Measurements from ENCODE around the gene KRT86. TPM values are rescaled to one million over a fixed set of nuclear protein-coding genes. Genes with fewer than 3 reads are reported as not detected.

The KRT86 gene
- total RNA-seq, 1 donor from 2014 or later: not detected

DNA sequence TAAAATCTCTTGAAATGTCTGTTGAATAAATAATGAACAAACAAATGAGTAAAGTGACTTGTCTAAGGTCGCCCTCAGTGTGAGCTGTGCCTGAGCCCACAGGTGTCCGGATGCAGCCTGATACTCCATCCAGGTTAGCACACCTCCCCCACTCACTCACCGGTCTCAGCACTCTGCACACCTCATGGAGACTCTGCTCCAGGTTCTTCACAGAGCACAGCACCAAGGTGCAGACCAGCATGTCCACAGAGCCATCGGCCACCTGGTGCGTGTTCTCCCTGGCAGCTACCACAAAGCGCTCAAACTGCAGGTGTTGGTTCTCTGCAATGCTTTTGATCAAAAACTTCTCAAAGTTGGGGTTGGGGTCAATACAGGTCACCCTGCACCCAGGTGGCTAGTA is 45.5 kb upstream of the KRT86 start:
- TF ChIP-seq, protein P1, sequence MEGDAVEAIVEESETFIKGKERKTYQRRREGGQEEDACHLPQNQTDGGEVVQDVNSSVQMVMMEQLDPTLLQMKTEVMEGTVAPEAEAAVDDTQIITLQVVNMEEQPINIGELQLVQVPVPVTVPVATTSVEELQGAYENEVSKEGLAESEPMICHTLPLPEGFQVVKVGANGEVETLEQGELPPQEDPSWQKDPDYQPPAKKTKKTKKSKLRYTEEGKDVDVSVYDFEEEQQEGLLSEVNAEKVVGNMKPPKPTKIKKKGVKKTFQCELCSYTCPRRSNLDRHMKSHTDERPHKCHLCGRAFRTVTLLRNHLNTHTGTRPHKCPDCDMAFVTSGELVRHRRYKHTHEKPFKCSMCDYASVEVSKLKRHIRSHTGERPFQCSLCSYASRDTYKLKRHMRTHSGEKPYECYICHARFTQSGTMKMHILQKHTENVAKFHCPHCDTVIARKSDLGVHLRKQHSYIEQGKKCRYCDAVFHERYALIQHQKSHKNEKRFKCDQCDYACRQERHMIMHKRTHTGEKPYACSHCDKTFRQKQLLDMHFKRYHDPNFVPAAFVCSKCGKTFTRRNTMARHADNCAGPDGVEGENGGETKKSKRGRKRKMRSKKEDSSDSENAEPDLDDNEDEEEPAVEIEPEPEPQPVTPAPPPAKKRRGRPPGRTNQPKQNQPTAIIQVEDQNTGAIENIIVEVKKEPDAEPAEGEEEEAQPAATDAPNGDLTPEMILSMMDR (IDR thresholded peaks at IDR 0.05; ENCODE audit: unreplicated experiment): no peak
- peaks cover 15% of the 10 kb centered on the region for H3K27me3 Mint-ChIP-seq (ENCODE audit: unreplicated experiment)
- no peaks in the 10 kb centered on the region for H3K36me3 Mint-ChIP-seq (ENCODE audit: low read depth, unreplicated experiment)
- H3K9me3 Mint-ChIP-seq (ENCODE audit: unreplicated experiment): no peaks in the 10 kb centered on the region
- H3K4me3 Mint-ChIP-seq (ENCODE audit: unreplicated experiment): no peak overlapping the region
- DNase-seq (ENCODE audit: low spot score): no peak
- H3K4me1 Mint-ChIP-seq (ENCODE audit: unreplicated experiment): peaks cover 11% of the 10 kb centered on the region
- no peak overlapping the region for H3K27ac Mint-ChIP-seq (ENCODE audit: unreplicated experiment)

DNA sequence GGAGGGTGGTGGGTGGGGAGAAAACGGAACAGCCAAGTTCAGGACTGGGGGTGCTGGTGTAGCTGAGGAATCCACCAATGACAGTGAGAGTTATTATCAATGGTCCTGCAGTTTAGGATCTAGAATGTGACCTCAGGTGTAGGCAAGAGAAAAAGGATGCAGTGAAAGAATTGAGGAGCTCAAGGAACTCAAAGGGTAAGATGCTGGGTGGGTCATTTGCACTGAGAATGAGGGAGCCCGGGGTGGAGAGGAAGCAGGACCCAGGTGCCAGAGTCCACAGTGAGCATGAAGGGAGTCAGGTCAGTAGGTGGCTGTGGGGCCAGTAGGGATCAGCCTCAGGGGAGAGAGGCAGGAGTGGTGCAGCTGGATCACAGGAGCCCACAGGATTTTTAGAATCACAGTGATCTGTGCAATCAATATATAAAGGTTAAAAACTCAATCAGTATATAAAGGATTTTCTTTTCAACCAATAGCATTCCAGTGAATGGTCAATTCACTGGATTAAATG is 44.6 kb upstream of the KRT86 start:
- DNase-seq (ENCODE audit: low spot score): no peak
- peaks cover 17% of the 10 kb centered on the region for H3K4me1 Mint-ChIP-seq (ENCODE audit: unreplicated experiment)
- TF ChIP-seq, protein P1 (IDR thresholded peaks at IDR 0.05; ENCODE audit: unreplicated experiment): no peak
- no peaks in the 10 kb centered on the region for H3K9me3 Mint-ChIP-seq (ENCODE audit: unreplicated experiment)
- H3K4me3 Mint-ChIP-seq (ENCODE audit: unreplicated experiment): no peak overlapping the region
- peaks cover 15% of the 10 kb centered on the region for H3K27me3 Mint-ChIP-seq (ENCODE audit: unreplicated experiment)
- H3K36me3 Mint-ChIP-seq (ENCODE audit: low read depth, unreplicated experiment): no peaks in the 10 kb centered on the region
- no peak overlapping the region for H3K27ac Mint-ChIP-seq (ENCODE audit: unreplicated experiment)

DNA sequence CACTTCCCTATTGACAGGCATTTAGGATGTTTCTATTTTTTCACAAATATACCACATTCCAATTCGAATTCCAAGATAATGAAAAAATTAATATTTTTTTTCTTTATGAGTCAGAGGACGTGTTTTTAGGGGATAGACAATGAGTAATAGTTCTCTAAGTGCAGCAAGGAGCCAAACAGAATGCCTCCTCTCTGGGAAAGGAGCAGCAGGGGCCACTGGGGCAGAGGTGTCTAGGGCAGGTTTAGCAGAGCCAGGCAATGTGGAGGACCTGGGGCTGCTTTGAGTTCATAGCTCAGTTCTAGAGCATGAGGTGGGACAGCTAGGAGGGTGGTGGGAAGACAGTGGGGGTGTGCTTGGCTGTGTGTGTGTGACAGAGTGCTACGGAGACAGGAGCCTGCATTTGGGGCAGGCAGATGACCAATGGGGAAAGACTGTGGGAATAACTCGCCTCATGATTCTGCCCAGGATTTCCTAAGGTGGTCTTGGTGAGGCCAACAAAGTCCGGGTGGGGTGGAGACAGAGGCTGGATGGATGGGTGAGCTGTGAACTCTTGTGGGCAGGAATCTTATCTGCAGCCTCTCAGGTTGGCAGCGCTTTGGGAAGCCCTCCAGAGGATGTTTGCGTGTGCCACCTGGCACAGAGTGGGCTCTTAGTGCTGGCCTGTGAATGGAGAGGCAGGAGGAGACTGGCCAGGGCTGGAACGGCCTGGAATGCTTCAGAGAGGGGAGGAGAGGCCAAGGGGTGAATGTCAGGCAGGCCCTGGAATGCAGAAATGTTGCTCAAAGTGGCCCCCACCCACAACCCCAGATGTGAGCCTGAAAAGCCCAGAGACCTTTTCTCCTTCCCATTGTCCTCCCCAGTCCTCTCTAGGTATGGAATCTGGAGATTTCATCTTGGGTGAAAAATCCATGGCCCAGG is 43.8 kb upstream of the KRT86 start:
- Mint-ChIP-seq H3K9me3 (ENCODE audit: unreplicated experiment) (no peaks in the 10 kb centered on the region), H3K4me1 (ENCODE audit: unreplicated experiment) (peaks cover 22% of the 10 kb centered on the region), H3K27ac (ENCODE audit: unreplicated experiment) (no peak overlapping the region), H3K4me3 (ENCODE audit: unreplicated experiment) (no peak overlapping the region), H3K27me3 (ENCODE audit: unreplicated experiment) (peaks cover 18% of the 10 kb centered on the region), H3K36me3 (ENCODE audit: low read depth, unreplicated experiment) (no peaks in the 10 kb centered on the region)
- no peak for DNase-seq (ENCODE audit: low spot score)
- TF ChIP-seq, protein P1 (IDR thresholded peaks at IDR 0.05; ENCODE audit: unreplicated experiment): no peak

DNA sequence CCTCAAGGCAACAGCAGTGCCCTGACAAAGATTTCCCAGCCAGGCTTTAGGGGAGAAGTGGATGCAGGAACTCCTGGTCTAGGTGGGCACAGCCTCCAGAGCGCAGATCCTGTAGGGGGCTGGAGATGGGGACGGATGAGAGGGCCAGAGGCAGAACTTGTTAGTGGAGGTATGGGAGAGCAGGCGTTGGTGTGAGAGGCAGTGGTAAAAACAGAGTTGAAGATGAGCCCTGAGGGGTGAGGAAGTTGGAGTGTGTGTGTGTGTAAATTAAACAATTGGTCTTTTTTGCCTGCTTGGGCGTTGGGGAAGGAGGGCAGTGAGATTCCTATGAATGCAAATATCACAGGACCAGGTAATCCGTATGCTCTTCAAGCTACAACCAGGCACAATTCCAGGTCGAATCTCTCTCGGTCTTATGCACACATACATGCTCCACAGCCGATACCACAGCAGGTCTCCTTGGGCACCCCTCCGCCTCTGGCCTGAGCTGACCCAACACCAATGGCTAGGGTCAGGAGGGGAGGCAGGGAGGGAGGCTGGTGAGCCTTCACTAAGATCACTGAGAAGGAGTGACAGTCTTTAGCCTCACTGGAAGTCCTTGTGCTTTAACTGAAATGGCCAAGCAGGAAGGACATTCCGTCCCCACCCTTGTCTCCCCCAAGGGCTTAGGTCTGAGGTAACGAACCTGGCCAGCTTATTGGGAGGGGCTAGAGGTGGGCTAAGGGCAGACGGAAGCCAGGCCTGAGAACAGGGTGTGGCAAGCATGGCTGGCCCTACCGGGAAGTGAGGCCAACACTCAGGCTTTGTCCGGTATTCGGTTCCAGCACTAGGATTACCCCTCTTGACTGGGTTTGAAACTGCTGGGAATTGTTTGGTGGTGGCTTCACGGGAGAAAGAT is 42.9 kb upstream of the KRT86 start:
- Mint-ChIP-seq H3K36me3 (ENCODE audit: low read depth, unreplicated experiment) (no peaks in the 10 kb centered on the region), H3K9me3 (ENCODE audit: unreplicated experiment) (no peaks in the 10 kb centered on the region), H3K4me3 (ENCODE audit: unreplicated experiment) (no peak overlapping the region), H3K27me3 (ENCODE audit: unreplicated experiment) (peaks cover 18% of the 10 kb centered on the region), H3K4me1 (ENCODE audit: unreplicated experiment) (peaks cover 22% of the 10 kb centered on the region), H3K27ac (ENCODE audit: unreplicated experiment) (no peak overlapping the region)
- TF ChIP-seq, protein P1 (IDR thresholded peaks at IDR 0.05; ENCODE audit: unreplicated experiment): no peak
- DNase-seq (ENCODE audit: low spot score): no peak

All from endothelial cell (in vitro differentiated cells).